Measurements from ENCODE around the gene ZYX.
A peak's percentile ranks its signal among the peaks of the same experiment; 100 is the strongest.

Gene ZYX

GRCh38 chr7:143369678-143370651 lies 11.2 kb upstream of the ZYX start:
- H3K9ac ChIP-seq (ENCODE audit: low read depth, low read length) = no peak overlapping the region
- H4K20me1 ChIP-seq (ENCODE audit: insufficient read depth, low read length) = no peaks in the 10 kb centered on the region
- no peak overlapping the region for H3K27ac ChIP-seq (ENCODE audit: low read length)
- DNase-seq (no peak), ATAC-seq (ENCODE audit: insufficient read depth, low read depth) (no peak)
- H2AFZ ChIP-seq (ENCODE audit: low read depth, low read length) = no peak overlapping the region
- no peak for TF ChIP-seq EZH2 (IDR thresholded peaks at IDR 0.05; ENCODE audit: borderline replicate concordance, low read depth, low read length, severe bottlenecking)
- no peak for TF ChIP-seq CTCF (IDR thresholded peaks at IDR 0.05; ENCODE audit: borderline replicate concordance, extremely low read depth, low read length, poor library complexity, severe bottlenecking)
- no peaks in the 10 kb centered on the region for H3K36me3 ChIP-seq (ENCODE audit: insufficient read depth, low read length)
- no peaks in the 10 kb centered on the region for H3K79me2 ChIP-seq (ENCODE audit: insufficient read depth, low read length)
- H3K4me1 ChIP-seq (ENCODE audit: insufficient read depth, low read length) = peaks cover 15% of the 10 kb centered on the region
- no peak overlapping the region for H3K4me2 ChIP-seq (ENCODE audit: insufficient read depth, low read length)
- no peaks in the 10 kb centered on the region for H3K9me3 ChIP-seq (ENCODE audit: insufficient read depth, low read length, severe bottlenecking)
- no peak overlapping the region for H3K4me3 ChIP-seq (ENCODE audit: low read depth in 1 of 2, low read length in 2 of 2)
- H3K27me3 ChIP-seq (ENCODE audit: insufficient read depth, low read length, poor library complexity) = peaks cover 9% of the 10 kb centered on the region

GRCh38 chr7:143372070-143372469 lies 9.1 kb upstream of the ZYX start:
- no peak for TF ChIP-seq EZH2 (IDR thresholded peaks at IDR 0.05; ENCODE audit: borderline replicate concordance, low read depth, low read length, severe bottlenecking)
- peak; percentile 53 for TF ChIP-seq CTCF (IDR thresholded peaks at IDR 0.05; ENCODE audit: borderline replicate concordance, extremely low read depth, low read length, poor library complexity, severe bottlenecking)
- H2AFZ ChIP-seq (ENCODE audit: low read depth, low read length) = no peak overlapping the region; the same call in 1 of the 2 replicates
- no peak overlapping the region for H3K27ac ChIP-seq (ENCODE audit: low read length)
- no peaks in the 10 kb centered on the region for H3K36me3 ChIP-seq (ENCODE audit: insufficient read depth, low read length)
- no peak overlapping the region for H3K9ac ChIP-seq (ENCODE audit: low read depth, low read length)
- no peaks in the 10 kb centered on the region for H4K20me1 ChIP-seq (ENCODE audit: insufficient read depth, low read length)
- no peaks in the 10 kb centered on the region for H3K9me3 ChIP-seq (ENCODE audit: insufficient read depth, low read length, severe bottlenecking)
- ATAC-seq (ENCODE audit: insufficient read depth, low read depth) (peak; percentile 40), DNase-seq (peak; percentile 64)
- H3K4me1 ChIP-seq (ENCODE audit: insufficient read depth, low read length) = peaks cover 36% of the 10 kb centered on the region
- H3K79me2 ChIP-seq (ENCODE audit: insufficient read depth, low read length) = no peaks in the 10 kb centered on the region
- no peaks in the 10 kb centered on the region for H3K27me3 ChIP-seq (ENCODE audit: insufficient read depth, low read length, poor library complexity)
- no peak overlapping the region for H3K4me2 ChIP-seq (ENCODE audit: insufficient read depth, low read length)
- no peak overlapping the region for H3K4me3 ChIP-seq (ENCODE audit: low read depth in 1 of 2, low read length in 2 of 2)

- H3K9me3 ChIP-seq (ENCODE audit: insufficient read depth, low read length, severe bottlenecking) = no peaks in the 10 kb centered on the region
- no peak overlapping the region for H3K4me3 ChIP-seq (ENCODE audit: low read depth in 1 of 2, low read length in 2 of 2)
- DNase-seq = no peak
- H3K9ac ChIP-seq (ENCODE audit: low read depth, low read length) = no peak overlapping the region
- no peak overlapping the region for H2AFZ ChIP-seq (ENCODE audit: low read depth, low read length)
- no peaks in the 10 kb centered on the region for H4K20me1 ChIP-seq (ENCODE audit: insufficient read depth, low read length)
- H3K79me2 ChIP-seq (ENCODE audit: insufficient read depth, low read length) = no peaks in the 10 kb centered on the region
- no peak overlapping the region for H3K27ac ChIP-seq (ENCODE audit: low read length)
- no peak overlapping the region for H3K4me2 ChIP-seq (ENCODE audit: insufficient read depth, low read length)
- H3K27me3 ChIP-seq (ENCODE audit: insufficient read depth, low read length, poor library complexity) = no peaks in the 10 kb centered on the region
- no peak for TF ChIP-seq EZH2 (IDR thresholded peaks at IDR 0.05; ENCODE audit: borderline replicate concordance, low read depth, low read length, severe bottlenecking)
- no peaks in the 10 kb centered on the region for H3K36me3 ChIP-seq (ENCODE audit: insufficient read depth, low read length)
- H3K4me1 ChIP-seq (ENCODE audit: insufficient read depth, low read length) = peaks cover 36% of the 10 kb centered on the region
- ATAC-seq (ENCODE audit: insufficient read depth, low read depth) = no peak
Measured at GRCh38 chr7:143373255-143373794, 7.8 kb upstream of the ZYX start.

- H3K4me1 ChIP-seq (ENCODE audit: insufficient read depth, low read length) = peaks cover 40% of the 10 kb centered on the region
- H3K4me3 ChIP-seq (ENCODE audit: low read depth in 1 of 2, low read length in 2 of 2) = no peak overlapping the region
- no peaks in the 10 kb centered on the region for H3K79me2 ChIP-seq (ENCODE audit: insufficient read depth, low read length)
- H3K4me2 ChIP-seq (ENCODE audit: insufficient read depth, low read length) = no peak overlapping the region
- DNase-seq (no peak), ATAC-seq (ENCODE audit: insufficient read depth, low read depth) (no peak)
- no peaks in the 10 kb centered on the region for H3K36me3 ChIP-seq (ENCODE audit: insufficient read depth, low read length)
- H2AFZ ChIP-seq (ENCODE audit: low read depth, low read length) = no peak overlapping the region
- peak overlapping the region; percentile 66 for H3K27ac ChIP-seq (ENCODE audit: low read length)
- no peak for TF ChIP-seq CTCF (IDR thresholded peaks at IDR 0.05; ENCODE audit: borderline replicate concordance, extremely low read depth, low read length, poor library complexity, severe bottlenecking)
- TF ChIP-seq EZH2 (IDR thresholded peaks at IDR 0.05; ENCODE audit: borderline replicate concordance, low read depth, low read length, severe bottlenecking) = no peak
- H3K9me3 ChIP-seq (ENCODE audit: insufficient read depth, low read length, severe bottlenecking) = no peaks in the 10 kb centered on the region
- no peaks in the 10 kb centered on the region for H4K20me1 ChIP-seq (ENCODE audit: insufficient read depth, low read length)
- no peaks in the 10 kb centered on the region for H3K27me3 ChIP-seq (ENCODE audit: insufficient read depth, low read length, poor library complexity)
- H3K9ac ChIP-seq (ENCODE audit: low read depth, low read length) = no peak overlapping the region
Measured at GRCh38 chr7:143374561-143374960, 6.6 kb upstream of the ZYX start.
